SK-N-SH (cell line): Measurements from ENCODE around the gene DENND1A. TPM values are rescaled to one million over a fixed set of nuclear protein-coding genes. Genes with fewer than 3 reads are reported as not detected.

ENCODE experiments used
- CTCF ChIA-PET: fragments of 300-600, 350-600 bp; formaldehyde crosslinking; extraction: SDS; loops from one replicate; lab custom pipeline; 2021; lab: Yijun Ruan, JAX
- POLR2A ChIA-PET: fragments of 350-600 bp; sonication (Branson Sonifier 250); formaldehyde crosslinking; extraction: SDS; loops from one replicate; lab custom pipeline; 2020; ENCODE audit warnings: antibody characterized with exemption, inconsistent platforms; lab: Yijun Ruan, JAX
- DNase-seq: peaks from one replicate; pipeline ENCODE4 v3.0.0; 2012
- H2AFZ ChIP-seq: fragments of 200-600 bp; sonication (generic); 2 replicates; pipeline ENCODE4 v1.8.1; 2016; ENCODE audit warnings: antibody characterized with exemption, mild to moderate bottlenecking, low read depth
- H3F3A ChIP-seq: fragments of 200-600 bp; sonication (generic); replicated peaks from 2 replicates; pipeline ENCODE3; 2016; ENCODE audit warnings: antibody characterized with exemption, mild to moderate bottlenecking; ENCODE audit not compliant: insufficient read depth
- H3K27ac ChIP-seq, 2 experiments: fragments of 200-500 bp in 1 of 2; fragments of 200-600 bp in 1 of 2; sonication (Bioruptor generic) in 1 of 2; sonication (generic), shearing (Covaris generic) in 1 of 2; 2 replicates each; pipeline versions ENCODE4 v1.5.1 to v1.6.1; 2014 to 2016; ENCODE audit warnings: low read depth in 2 of 2, inconsistent platforms in 1 of 2, low read length in 1 of 2, mild to moderate bottlenecking in 1 of 2, mixed read lengths in 1 of 2
- H3K27me3 ChIP-seq: fragments of 200-600 bp; sonication (generic), shearing (Covaris generic); 2 replicates; pipeline ENCODE4 v1.6.1; 2016; ENCODE audit warnings: mixed run types; ENCODE audit not compliant: insufficient read depth
- H3K36me3 ChIP-seq, 2 experiments: fragments of 200-500 bp in 1 of 2; fragments of 200-600 bp in 1 of 2; sonication (Bioruptor generic) in 1 of 2; sonication (generic) in 1 of 2; replicated peaks in 1 of 2; 2 replicates each; pipeline versions ENCODE3 to v1.5.1; 2014 to 2016; ENCODE audit warnings: low read length in 1 of 2, mild to moderate bottlenecking in 1 of 2; ENCODE audit not compliant: insufficient read depth in 2 of 2, control insufficient read depth in 1 of 2
- H3K4me1 ChIP-seq, 2 experiments: fragments of 200-500 bp in 1 of 2; fragments of 200-600 bp in 1 of 2; sonication (Bioruptor generic) in 1 of 2; sonication (generic), shearing (Covaris generic) in 1 of 2; 2 replicates each; pipeline versions ENCODE4 v1.5.1 to v1.6.1; 2014 to 2016; ENCODE audit warnings: low read depth in 1 of 2, low read length in 1 of 2, mixed run types in 1 of 2; ENCODE audit not compliant: insufficient read depth in 2 of 2, control insufficient read depth in 1 of 2
- H3K4me2 ChIP-seq: fragments of 200-600 bp; sonication (generic), shearing (Covaris generic); 2 replicates; pipeline ENCODE4 v1.6.1; 2017; ENCODE audit warnings: mixed run types
- H3K4me3 ChIP-seq, 2 experiments: fragments of 200-500 bp in 1 of 2; fragments of 200-600 bp in 1 of 2; sonication (Bioruptor generic) in 1 of 2; sonication (generic), shearing (Covaris generic) in 1 of 2; 2 replicates each; pipeline versions ENCODE4 v1.5.1 to v1.8.1; 2014 to 2016; ENCODE audit warnings: low read depth in 2 of 2, inconsistent platforms in 1 of 2, low read length in 1 of 2, mild to moderate bottlenecking in 1 of 2, mixed read lengths in 1 of 2, moderate library complexity in 1 of 2
- H3K79me2 ChIP-seq: fragments of 200-600 bp; sonication (generic); 2 replicates; pipeline ENCODE4 v1.8.1; 2017; ENCODE audit warnings: mild to moderate bottlenecking; ENCODE audit not compliant: insufficient read depth
- H3K9ac ChIP-seq: fragments of 200-600 bp; sonication (generic); 2 replicates; pipeline ENCODE4 v1.6.1; 2017; ENCODE audit warnings: mixed run types
- H3K9me2 ChIP-seq: fragments of 200-600 bp; sonication (generic); 2 replicates; pipeline ENCODE4 v1.6.1; 2017; ENCODE audit warnings: mixed run types
- H3K9me3 ChIP-seq: fragments of 200-600 bp; sonication (generic); 2 replicates; pipeline ENCODE4 v1.6.1; 2017; ENCODE audit warnings: mixed run types, mild to moderate bottlenecking, moderate library complexity
- H4K20me1 ChIP-seq: fragments of 200-600 bp; sonication (generic); 2 replicates; pipeline ENCODE4 v1.6.1; 2017; ENCODE audit warnings: mild to moderate bottlenecking, mixed run types; ENCODE audit not compliant: insufficient read depth
- EP300 ChIP-seq, 2 experiments: IDR thresholded peaks; 2 replicates each; pipeline versions ENCODE4 v1.4.0 to v1.6.1; 2012; ENCODE audit warnings: borderline replicate concordance in 1 of 2, low read depth in 1 of 2, low read length in 1 of 2
- FOSL2 ChIP-seq: IDR thresholded peaks from 2 replicates; pipeline ENCODE4 v1.4.0; 2012; ENCODE audit warnings: low read depth, mild to moderate bottlenecking, moderate library complexity, borderline replicate concordance
- FOXJ3 ChIP-seq: sonication (generic); formaldehyde crosslinking; IDR thresholded peaks from 2 replicates; pipeline ENCODE4 v1.5.1; 2020; ENCODE audit warnings: mild to moderate bottlenecking, missing genetic modification reagents
- GABPA ChIP-seq: IDR thresholded peaks from 2 replicates; pipeline ENCODE4 v1.4.0; 2012; ENCODE audit warnings: low read depth, mild to moderate bottlenecking
- GATA2 ChIP-seq: sonication (generic); formaldehyde crosslinking; IDR thresholded peaks from 2 replicates; pipeline ENCODE4 v1.5.0; 2020; ENCODE audit warnings: mild to moderate bottlenecking, missing genetic modification reagents
- NFIC ChIP-seq: IDR thresholded peaks from 2 replicates; pipeline ENCODE4 v1.4.0; 2012; ENCODE audit warnings: borderline replicate concordance
- NRF1 ChIP-seq: IDR thresholded peaks from 2 replicates; pipeline ENCODE4 v1.6.1; 2012; ENCODE audit warnings: low read depth, mild to moderate bottlenecking, low read length
- POLR2AphosphoS5 ChIP-seq: IDR thresholded peaks from 2 replicates; pipeline ENCODE4 v1.6.1; 2012; ENCODE audit warnings: low read depth, low read length
- RAD21 ChIP-seq: IDR thresholded peaks from 2 replicates; pipeline ENCODE4 v1.6.1; 2012; ENCODE audit warnings: mild to moderate bottlenecking, low read length
- RXRA ChIP-seq: IDR thresholded peaks from 2 replicates; pipeline ENCODE4 v1.4.0; 2012; ENCODE audit warnings: low read depth, mild to moderate bottlenecking, borderline replicate concordance
- SIN3A ChIP-seq: IDR thresholded peaks from 2 replicates; pipeline ENCODE4 v1.6.1; 2012; ENCODE audit warnings: low read depth, mild to moderate bottlenecking, low read length, moderate library complexity, borderline replicate concordance
- SMC3 ChIP-seq: IDR thresholded peaks from 2 replicates; pipeline ENCODE4 v1.6.1; 2012; ENCODE audit warnings: low read depth, low read length, improper control_type of control experiment
- TAF1 ChIP-seq: IDR thresholded peaks from 2 replicates; pipeline ENCODE4 v1.6.1; 2012; ENCODE audit warnings: low read depth, mild to moderate bottlenecking, low read length, moderate library complexity, borderline replicate concordance
- TEAD4 ChIP-seq: IDR thresholded peaks from 2 replicates; pipeline ENCODE4 v1.4.0; 2012; ENCODE audit warnings: mild to moderate bottlenecking, borderline replicate concordance; ENCODE audit not compliant: insufficient read depth
- WGBS: methylation state at CpG from one replicate; pipeline ENCODE4 v1.1.6; 2017; ENCODE audit warnings: low lambda C conversion rate; 5-methylcytosine and 5-hydroxymethylcytosine counted together
- polyA plus RNA-seq, 3 experiments: library from polyadenylated mRNA; depleted of rRNA; stranded (reverse); fragments of >200 nt; gene quantifications; 2 replicates each; pipeline ENCODE4 v1.2.3, GENCODE V29; 2012
- TF ChIP-seq, protein P1 (sequence below): IDR thresholded peaks from 2 replicates; pipeline ENCODE4; 2012
- TF ChIP-seq, protein P2 (sequence below): IDR thresholded peaks from 2 replicates; pipeline ENCODE4 v1.4.0; 2012; ENCODE audit warnings: low read depth, borderline replicate concordance
- TF ChIP-seq, protein P3 (sequence below): IDR thresholded peaks from 2 replicates; pipeline ENCODE4 v1.4.0; 2012; ENCODE audit warnings: low read depth
- TF ChIP-seq, protein P4 (sequence below): fragments of 200-600 bp; sonication (generic); IDR thresholded peaks from 2 replicates; pipeline ENCODE4 v1.6.1; 2017; ENCODE audit warnings: antibody characterized with exemption, mild to moderate bottlenecking, moderate library complexity
- TF ChIP-seq, protein P5 (sequence below): IDR thresholded peaks from 2 replicates; pipeline ENCODE4 v1.6.1; 2012; ENCODE audit warnings: mild to moderate bottlenecking, low read depth, low read length, moderate library complexity
- TF ChIP-seq, protein P6 (sequence below): IDR thresholded peaks from 2 replicates; pipeline ENCODE4 v1.4.0; 2012; ENCODE audit warnings: low read depth, borderline replicate concordance

DENND1A gene
- polyA plus RNA-seq, 1 of the 3 experiments (the other 2 are of a cell fraction): 25.4 TPM

DNA sequence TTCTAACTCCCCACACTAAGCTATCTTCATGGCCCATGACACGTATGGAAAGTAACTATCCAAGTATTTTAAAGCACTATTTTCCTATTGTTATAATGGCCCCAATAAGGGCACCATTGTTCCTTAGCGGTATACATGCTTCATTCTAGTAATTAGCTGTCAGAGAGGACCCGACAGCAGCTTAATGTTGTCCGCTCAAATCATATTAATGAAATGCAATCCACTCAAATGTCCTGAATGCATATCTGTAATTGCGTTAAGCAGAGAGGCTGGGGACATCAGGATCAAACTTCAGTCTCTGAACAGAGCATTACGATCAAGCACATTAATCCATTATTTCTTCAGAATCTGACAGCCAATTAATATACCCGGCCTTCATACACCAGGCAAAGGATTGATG lies 434.2 kb downstream of the DENND1A start:
- WGBS: 82% methylated on average over 7 of the region's 7 CpGs

More for the DNA sequence above, 434.2 kb downstream of the DENND1A start:
- no peak overlapping the region for H3K27ac ChIP-seq
- H3K27me3 ChIP-seq: no peaks in the 10 kb centered on the region
- H3K4me1 ChIP-seq: peaks cover 0 to 7% of the 10 kb centered on the region in 2 experiments; a peak in 2 of 4 replicates
- no peak overlapping the region for H3K4me3 ChIP-seq
- no peak overlapping the region for H3K9ac ChIP-seq
- H3F3A ChIP-seq: no peaks in the 10 kb centered on the region
- H4K20me1 ChIP-seq: no peaks in the 10 kb centered on the region
- peak; percentile 39 for DNase-seq
- H3K9me2 ChIP-seq: no peaks in the 10 kb centered on the region
- no peak overlapping the region for H3K4me2 ChIP-seq
- H3K9me3 ChIP-seq: no peaks in the 10 kb centered on the region
- no peak overlapping the region for H2AFZ ChIP-seq
- POLR2A ChIA-PET: no interaction called here
- H3K79me2 ChIP-seq: no peaks in the 10 kb centered on the region
- H3K36me3 ChIP-seq: no peaks in the 10 kb centered on the region
- no peak for TF ChIP-seq SMC3
- TF ChIP-seq, protein P1, sequence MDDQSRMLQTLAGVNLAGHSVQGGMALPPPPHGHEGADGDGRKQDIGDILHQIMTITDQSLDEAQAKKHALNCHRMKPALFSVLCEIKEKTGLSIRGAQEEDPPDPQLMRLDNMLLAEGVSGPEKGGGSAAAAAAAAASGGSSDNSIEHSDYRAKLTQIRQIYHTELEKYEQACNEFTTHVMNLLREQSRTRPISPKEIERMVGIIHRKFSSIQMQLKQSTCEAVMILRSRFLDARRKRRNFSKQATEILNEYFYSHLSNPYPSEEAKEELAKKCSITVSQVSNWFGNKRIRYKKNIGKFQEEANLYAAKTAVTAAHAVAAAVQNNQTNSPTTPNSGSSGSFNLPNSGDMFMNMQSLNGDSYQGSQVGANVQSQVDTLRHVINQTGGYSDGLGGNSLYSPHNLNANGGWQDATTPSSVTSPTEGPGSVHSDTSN: no peak
- no peak for TF ChIP-seq GATA2 (CRISPR knock-in tag)
- TF ChIP-seq, protein P2, sequence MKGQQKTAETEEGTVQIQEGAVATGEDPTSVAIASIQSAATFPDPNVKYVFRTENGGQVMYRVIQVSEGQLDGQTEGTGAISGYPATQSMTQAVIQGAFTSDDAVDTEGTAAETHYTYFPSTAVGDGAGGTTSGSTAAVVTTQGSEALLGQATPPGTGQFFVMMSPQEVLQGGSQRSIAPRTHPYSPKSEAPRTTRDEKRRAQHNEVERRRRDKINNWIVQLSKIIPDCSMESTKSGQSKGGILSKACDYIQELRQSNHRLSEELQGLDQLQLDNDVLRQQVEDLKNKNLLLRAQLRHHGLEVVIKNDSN: no peak
- no peak for TF ChIP-seq TAF1
- TF ChIP-seq FOXJ3: no peak
- no peak for TF ChIP-seq FOSL2
- no peak for TF ChIP-seq RXRA
- TF ChIP-seq, protein P3, sequence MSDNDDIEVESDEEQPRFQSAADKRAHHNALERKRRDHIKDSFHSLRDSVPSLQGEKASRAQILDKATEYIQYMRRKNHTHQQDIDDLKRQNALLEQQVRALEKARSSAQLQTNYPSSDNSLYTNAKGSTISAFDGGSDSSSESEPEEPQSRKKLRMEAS: no peak
- TF ChIP-seq RAD21: no peak
- TF ChIP-seq POLR2AphosphoS5: no peak
- no peak for TF ChIP-seq NFIC
- TF ChIP-seq TEAD4: no peak
- TF ChIP-seq, protein P4, sequence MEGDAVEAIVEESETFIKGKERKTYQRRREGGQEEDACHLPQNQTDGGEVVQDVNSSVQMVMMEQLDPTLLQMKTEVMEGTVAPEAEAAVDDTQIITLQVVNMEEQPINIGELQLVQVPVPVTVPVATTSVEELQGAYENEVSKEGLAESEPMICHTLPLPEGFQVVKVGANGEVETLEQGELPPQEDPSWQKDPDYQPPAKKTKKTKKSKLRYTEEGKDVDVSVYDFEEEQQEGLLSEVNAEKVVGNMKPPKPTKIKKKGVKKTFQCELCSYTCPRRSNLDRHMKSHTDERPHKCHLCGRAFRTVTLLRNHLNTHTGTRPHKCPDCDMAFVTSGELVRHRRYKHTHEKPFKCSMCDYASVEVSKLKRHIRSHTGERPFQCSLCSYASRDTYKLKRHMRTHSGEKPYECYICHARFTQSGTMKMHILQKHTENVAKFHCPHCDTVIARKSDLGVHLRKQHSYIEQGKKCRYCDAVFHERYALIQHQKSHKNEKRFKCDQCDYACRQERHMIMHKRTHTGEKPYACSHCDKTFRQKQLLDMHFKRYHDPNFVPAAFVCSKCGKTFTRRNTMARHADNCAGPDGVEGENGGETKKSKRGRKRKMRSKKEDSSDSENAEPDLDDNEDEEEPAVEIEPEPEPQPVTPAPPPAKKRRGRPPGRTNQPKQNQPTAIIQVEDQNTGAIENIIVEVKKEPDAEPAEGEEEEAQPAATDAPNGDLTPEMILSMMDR: no peak
- no peak for TF ChIP-seq SIN3A
- no peak for TF ChIP-seq NRF1
- TF ChIP-seq, protein P5, sequence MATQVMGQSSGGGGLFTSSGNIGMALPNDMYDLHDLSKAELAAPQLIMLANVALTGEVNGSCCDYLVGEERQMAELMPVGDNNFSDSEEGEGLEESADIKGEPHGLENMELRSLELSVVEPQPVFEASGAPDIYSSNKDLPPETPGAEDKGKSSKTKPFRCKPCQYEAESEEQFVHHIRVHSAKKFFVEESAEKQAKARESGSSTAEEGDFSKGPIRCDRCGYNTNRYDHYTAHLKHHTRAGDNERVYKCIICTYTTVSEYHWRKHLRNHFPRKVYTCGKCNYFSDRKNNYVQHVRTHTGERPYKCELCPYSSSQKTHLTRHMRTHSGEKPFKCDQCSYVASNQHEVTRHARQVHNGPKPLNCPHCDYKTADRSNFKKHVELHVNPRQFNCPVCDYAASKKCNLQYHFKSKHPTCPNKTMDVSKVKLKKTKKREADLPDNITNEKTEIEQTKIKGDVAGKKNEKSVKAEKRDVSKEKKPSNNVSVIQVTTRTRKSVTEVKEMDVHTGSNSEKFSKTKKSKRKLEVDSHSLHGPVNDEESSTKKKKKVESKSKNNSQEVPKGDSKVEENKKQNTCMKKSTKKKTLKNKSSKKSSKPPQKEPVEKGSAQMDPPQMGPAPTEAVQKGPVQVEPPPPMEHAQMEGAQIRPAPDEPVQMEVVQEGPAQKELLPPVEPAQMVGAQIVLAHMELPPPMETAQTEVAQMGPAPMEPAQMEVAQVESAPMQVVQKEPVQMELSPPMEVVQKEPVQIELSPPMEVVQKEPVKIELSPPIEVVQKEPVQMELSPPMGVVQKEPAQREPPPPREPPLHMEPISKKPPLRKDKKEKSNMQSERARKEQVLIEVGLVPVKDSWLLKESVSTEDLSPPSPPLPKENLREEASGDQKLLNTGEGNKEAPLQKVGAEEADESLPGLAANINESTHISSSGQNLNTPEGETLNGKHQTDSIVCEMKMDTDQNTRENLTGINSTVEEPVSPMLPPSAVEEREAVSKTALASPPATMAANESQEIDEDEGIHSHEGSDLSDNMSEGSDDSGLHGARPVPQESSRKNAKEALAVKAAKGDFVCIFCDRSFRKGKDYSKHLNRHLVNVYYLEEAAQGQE: no peak
- no peak for TF ChIP-seq GABPA
- TF ChIP-seq, protein P6, sequence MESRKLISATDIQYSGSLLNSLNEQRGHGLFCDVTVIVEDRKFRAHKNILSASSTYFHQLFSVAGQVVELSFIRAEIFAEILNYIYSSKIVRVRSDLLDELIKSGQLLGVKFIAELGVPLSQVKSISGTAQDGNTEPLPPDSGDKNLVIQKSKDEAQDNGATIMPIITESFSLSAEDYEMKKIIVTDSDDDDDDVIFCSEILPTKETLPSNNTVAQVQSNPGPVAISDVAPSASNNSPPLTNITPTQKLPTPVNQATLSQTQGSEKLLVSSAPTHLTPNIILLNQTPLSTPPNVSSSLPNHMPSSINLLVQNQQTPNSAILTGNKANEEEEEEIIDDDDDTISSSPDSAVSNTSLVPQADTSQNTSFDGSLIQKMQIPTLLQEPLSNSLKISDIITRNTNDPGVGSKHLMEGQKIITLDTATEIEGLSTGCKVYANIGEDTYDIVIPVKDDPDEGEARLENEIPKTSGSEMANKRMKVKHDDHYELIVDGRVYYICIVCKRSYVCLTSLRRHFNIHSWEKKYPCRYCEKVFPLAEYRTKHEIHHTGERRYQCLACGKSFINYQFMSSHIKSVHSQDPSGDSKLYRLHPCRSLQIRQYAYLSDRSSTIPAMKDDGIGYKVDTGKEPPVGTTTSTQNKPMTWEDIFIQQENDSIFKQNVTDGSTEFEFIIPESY: no peak
- no peak for TF ChIP-seq EP300 (IDR thresholded peaks at IDR 0.05; ENCODE audit: borderline replicate concordance in 1 of 2, low read depth in 1 of 2, low read length in 1 of 2)
- CTCF ChIA-PET: interaction anchor here (1.0 to 2.3 kb wide), 2 partner anchors 9 to 94 kb away, joined by 3 to 5 read pairs; no protein-coding TSS in a partner anchor
